Progenitor cell of endocrine pancreas (in vitro differentiated cells): ENCODE measurements around the gene PLCZ1. TPM values are rescaled to one million over a fixed set of nuclear protein-coding genes. Genes with fewer than 3 reads are reported as not detected.

Experiments
- DNase-seq: peaks from one replicate; pipeline ENCODE4 v3.0.0; 2021; ENCODE audit warnings: low spot score; ENCODE audit not compliant: unreplicated experiment
- H3K27ac Mint-ChIP-seq: 2 replicates; pipeline ENCODE4 v1.8.0; 2021; ENCODE audit warnings: mild to moderate bottlenecking, moderate library complexity, mixed read lengths
- H3K27me3 Mint-ChIP-seq: 2 replicates; pipeline ENCODE4 v1.8.0; 2021; ENCODE audit warnings: mixed read lengths
- H3K36me3 Mint-ChIP-seq: 2 replicates; pipeline ENCODE4 v1.8.0; 2022; ENCODE audit warnings: mixed read lengths; ENCODE audit not compliant: insufficient read depth
- H3K4me1 Mint-ChIP-seq: 2 replicates; pipeline ENCODE4 v1.8.0; 2021; ENCODE audit warnings: low read depth, mixed read lengths
- H3K4me3 Mint-ChIP-seq: 2 replicates; pipeline ENCODE4 v1.8.0; 2021; ENCODE audit warnings: low read depth, mild to moderate bottlenecking, moderate library complexity, mixed read lengths
- H3K9me3 Mint-ChIP-seq: 2 replicates; pipeline ENCODE4 v1.8.0; 2021; ENCODE audit warnings: low read depth, mixed read lengths
- total RNA-seq: library from RNA; stranded (reverse); gene quantifications from 2 replicates; pipeline ENCODE4 v1.2.1, GENCODE V29; 2021
- TF ChIP-seq, protein P1 (sequence below): fragments of 200-600 bp; sonication (generic); IDR thresholded peaks from one replicate; pipeline ENCODE4 v1.5.0; 2021; ENCODE audit warnings: antibody characterized with exemption, mild to moderate bottlenecking; ENCODE audit not compliant: unreplicated experiment

Gene PLCZ1
- total RNA-seq, 1 donor from 2014 or later = not detected

DNA sequence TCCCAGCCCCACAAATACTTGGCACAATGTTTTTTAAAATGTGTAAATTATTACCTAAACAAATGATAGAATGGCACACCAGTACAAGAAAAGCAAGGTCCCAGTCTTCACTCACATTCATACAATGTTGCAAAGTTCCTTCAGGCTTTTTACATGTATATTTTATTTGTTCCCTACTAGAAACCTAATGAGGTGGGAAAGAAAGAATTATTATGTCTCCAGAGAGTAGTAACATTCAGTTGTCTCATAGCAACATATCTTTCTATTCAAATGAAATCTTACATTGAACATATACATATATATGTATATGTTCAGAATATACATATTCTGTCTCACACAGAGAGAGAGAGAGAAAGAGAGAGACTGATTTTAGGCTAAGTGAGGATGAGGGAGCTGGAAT lies 85.2 kb downstream of the PLCZ1 start:
- Mint-ChIP-seq H3K4me1 (peaks cover 6% of the 10 kb centered on the region), H3K9me3 (no peaks in the 10 kb centered on the region), H3K27ac (no peak overlapping the region), H3K27me3 (no peaks in the 10 kb centered on the region), H3K36me3 (no peaks in the 10 kb centered on the region), H3K4me3 (no peak overlapping the region)
- DNase-seq = no peak
- TF ChIP-seq, protein P1, sequence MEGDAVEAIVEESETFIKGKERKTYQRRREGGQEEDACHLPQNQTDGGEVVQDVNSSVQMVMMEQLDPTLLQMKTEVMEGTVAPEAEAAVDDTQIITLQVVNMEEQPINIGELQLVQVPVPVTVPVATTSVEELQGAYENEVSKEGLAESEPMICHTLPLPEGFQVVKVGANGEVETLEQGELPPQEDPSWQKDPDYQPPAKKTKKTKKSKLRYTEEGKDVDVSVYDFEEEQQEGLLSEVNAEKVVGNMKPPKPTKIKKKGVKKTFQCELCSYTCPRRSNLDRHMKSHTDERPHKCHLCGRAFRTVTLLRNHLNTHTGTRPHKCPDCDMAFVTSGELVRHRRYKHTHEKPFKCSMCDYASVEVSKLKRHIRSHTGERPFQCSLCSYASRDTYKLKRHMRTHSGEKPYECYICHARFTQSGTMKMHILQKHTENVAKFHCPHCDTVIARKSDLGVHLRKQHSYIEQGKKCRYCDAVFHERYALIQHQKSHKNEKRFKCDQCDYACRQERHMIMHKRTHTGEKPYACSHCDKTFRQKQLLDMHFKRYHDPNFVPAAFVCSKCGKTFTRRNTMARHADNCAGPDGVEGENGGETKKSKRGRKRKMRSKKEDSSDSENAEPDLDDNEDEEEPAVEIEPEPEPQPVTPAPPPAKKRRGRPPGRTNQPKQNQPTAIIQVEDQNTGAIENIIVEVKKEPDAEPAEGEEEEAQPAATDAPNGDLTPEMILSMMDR = no peak

DNA sequence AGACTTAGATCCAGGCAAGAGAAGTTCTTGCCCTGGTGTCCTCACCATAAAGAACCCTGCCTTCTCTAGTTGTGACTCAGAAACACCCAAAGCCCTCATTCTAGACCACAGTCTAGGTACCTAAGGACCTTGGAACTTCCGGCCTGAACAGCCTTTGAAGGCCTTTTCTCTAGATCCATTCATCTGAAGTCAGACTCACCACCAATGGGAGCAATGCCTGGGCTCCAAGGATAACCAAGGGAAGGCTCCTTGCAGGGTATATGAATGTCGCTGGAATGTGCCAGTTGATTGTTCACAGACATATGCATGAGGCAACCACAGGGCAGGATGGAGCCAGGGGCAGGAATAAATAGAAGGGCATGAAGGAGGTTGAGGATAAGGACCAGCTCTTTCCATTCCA lies 86.3 kb downstream of the PLCZ1 start:
- no peak overlapping the region for H3K27ac Mint-ChIP-seq
- no peaks in the 10 kb centered on the region for H3K27me3 Mint-ChIP-seq
- TF ChIP-seq, protein P1 = no peak
- peaks cover 8% of the 10 kb centered on the region for H3K4me1 Mint-ChIP-seq
- no peaks in the 10 kb centered on the region for H3K36me3 Mint-ChIP-seq
- no peak for DNase-seq
- H3K9me3 Mint-ChIP-seq = no peaks in the 10 kb centered on the region
- H3K4me3 Mint-ChIP-seq = no peak overlapping the region

DNA sequence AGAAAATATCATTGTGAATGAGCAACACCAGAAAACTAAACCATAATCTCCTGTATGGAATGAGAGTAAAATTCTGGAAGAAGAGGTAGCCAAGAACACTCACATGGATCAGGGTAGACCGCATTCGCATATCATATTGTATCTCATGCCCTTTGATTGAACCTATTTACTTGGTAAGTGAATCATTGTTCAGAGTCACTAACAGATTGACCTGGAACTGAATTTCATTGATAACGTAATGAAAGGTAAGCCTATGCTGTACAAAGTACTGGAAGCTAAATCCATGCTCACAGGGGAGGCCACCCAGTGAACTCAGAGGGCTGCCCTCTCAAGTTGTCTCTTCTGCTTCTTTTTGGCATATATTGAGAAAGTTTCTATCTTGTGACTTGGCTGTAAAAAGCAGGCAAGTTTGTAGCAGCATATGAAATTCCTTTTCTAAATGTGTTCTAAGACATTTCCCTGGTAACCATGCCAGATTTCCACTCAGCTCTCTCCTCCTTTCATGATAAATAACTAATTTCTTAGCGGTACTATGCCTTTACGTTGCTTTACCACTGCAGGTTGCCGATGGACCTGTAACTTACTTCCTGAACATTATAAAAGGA lies 91.4 kb downstream of the PLCZ1 start:
- Mint-ChIP-seq H3K36me3 (peaks cover 1% of the 10 kb centered on the region), H3K27me3 (no peaks in the 10 kb centered on the region), H3K9me3 (no peaks in the 10 kb centered on the region), H3K27ac (no peak overlapping the region), H3K4me3 (no peak overlapping the region), H3K4me1 (peaks cover 7% of the 10 kb centered on the region)
- DNase-seq = no peak
- TF ChIP-seq, protein P1 = no peak

DNA sequence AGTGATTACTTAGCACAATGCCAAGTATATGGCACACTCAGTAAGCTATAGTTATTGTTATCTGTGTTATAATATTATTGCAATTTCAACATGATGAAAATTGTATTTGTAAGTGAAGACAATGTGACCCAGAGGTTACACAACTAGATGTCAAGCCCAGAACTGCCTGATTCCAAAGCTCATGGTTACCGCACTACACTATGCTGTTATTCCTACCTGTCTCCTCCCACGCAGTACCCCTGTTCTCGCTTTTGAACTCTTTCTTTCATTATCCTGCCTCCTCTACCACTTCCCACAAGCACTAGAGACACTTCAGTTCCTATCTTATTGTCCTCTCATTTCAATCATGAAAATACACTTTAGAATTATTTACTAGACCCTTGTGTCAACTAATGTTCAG lies 93.2 kb downstream of the PLCZ1 start:
- no peak overlapping the region for H3K27ac Mint-ChIP-seq
- no peak overlapping the region for H3K4me3 Mint-ChIP-seq
- no peaks in the 10 kb centered on the region for H3K9me3 Mint-ChIP-seq
- TF ChIP-seq, protein P1 = no peak
- DNase-seq = no peak
- H3K36me3 Mint-ChIP-seq = peaks cover 1% of the 10 kb centered on the region
- peaks cover 7% of the 10 kb centered on the region for H3K4me1 Mint-ChIP-seq
- H3K27me3 Mint-ChIP-seq = no peaks in the 10 kb centered on the region

DNA sequence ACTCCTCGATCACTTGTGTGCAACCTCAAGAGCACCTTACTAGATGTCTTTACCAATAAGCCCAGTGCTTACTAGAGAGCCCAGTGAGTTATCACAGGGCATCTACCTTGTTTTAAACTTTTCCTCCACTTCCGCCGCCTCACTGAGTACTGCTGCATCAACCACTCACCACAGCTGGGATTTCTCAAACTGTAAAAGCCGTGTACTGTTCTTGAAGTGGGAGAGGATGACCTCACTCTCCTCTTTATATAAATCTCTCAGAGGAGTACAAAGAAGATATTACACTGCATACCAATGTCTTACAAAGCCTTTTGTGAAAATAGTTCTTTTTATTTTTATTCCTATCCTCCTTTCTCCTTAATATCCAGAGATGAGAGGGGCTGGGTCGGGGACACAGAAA lies 94.1 kb downstream of the PLCZ1 start:
- H3K9me3 Mint-ChIP-seq = no peaks in the 10 kb centered on the region
- no peak overlapping the region for H3K4me3 Mint-ChIP-seq
- peaks cover 7% of the 10 kb centered on the region for H3K4me1 Mint-ChIP-seq
- peaks cover 1% of the 10 kb centered on the region for H3K36me3 Mint-ChIP-seq
- H3K27me3 Mint-ChIP-seq = no peaks in the 10 kb centered on the region
- DNase-seq = no peak
- H3K27ac Mint-ChIP-seq = no peak overlapping the region
- TF ChIP-seq, protein P1 = no peak
